ENCODE results near the gene CACUL1.
"Not testable (repeated sequence)": the region's sequence is repeated elsewhere in the genome, so short reads cannot be mapped to it uniquely, and the experiment has no call there.

CACUL1 gene

DNA sequence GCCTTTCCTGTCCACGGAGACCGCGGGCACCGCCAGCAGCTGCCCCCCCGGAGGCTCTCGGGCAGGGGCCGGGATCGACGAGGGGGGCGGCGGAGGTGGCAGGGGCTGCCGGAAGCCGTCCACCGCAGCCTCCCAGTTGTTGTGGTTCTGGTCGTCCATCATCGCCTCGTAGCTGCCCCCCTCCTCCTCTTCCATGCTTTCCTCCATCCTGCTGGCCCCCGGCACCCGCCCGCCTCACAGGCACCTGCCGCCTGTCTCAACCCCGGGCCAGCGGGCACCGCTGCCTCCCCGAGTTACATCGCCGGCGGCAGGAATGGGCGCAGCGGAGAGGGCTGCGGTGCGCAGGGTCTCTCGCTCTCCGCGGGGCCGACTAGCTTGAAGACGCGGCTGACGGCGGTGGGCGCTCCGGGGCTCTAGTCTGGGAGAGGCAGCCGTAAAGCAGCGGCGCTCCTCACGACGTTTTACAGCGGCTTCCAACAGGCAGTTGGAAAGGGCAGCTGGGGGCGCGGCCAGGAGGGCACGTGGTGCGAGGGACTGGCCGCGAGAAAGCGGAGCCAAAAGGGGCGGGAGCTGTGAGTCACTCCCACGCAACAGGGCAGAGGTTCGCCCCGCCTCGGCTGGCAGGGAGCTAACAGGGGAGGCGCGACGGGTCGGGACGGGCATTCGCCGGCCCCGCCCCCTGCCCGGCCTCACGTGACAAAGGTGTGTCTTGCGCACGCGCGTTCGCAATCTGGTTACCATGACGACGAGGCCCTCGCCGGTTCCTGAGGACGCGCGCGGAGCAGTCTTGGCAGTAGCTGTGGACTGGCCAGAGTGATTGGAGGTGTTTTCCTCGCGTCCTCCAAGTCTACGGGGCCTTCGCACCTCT lies at the start of gene CACUL1:
TSS of gene CACUL1 (minus strand) at position 415 of the 868 bp plus-strand sequence. CDS start at position 207, 208 bp downstream.
- DNase-seq, result peak; percentile 100

DNA sequence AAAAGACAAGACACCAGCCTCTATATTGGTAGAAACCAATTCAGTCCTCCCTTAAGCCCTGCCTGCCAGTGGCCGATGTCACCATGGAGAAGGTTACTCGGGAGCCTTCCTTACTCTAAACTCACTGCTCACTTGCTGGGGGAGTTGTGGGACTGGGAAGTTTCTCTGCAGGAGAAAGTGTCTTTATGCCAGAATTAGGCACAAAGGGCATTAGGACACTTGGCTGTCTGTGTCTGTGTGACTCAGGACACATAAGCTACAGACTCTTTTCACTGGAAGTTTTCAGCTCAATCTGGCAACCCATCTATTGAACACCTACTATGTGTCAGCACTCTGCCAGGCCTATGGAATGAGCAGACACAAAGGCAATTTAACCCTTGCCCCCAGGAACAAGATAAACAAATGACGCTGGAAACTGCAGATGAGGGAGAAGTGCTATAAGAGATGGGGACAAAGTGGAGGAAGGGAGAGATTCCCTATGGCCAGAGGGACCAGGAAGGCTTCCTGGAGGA lies 49.5 kb upstream of the CACUL1 start:
- DNase-seq, result no peak

DNA sequence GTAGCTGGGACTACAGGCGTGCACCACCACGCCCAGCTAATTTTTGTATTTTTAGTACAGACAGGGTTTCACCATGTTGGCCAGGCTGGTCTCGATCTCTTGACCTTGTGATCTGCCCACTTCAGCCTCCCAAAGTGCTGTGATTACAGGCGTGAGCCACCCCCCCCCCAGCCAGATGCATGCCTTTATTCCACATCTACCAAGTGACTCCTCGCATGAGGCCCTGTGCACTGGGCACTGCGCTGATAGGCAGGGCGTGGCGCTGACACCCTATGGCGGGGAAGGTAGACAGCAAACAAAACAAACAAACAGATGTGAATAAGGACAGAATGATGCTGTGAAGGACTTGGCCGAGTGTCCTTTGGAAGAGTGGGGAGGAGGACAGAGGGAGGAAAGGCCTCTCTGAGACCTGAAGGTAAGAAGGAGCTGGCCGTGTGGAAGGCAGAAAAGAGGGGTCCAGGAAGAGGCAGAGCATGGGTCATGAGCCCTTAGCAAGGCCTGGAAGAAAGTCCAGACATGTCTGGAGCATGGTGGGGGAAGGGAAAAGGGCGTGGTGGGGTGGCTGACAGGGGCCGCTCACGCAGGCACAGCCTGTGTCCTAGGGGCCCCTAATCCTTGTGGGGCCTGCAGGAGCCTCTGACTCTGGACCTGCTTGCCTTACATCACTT lies 47.5 kb upstream of the CACUL1 start:
- DNase-seq, result no peak

DNA sequence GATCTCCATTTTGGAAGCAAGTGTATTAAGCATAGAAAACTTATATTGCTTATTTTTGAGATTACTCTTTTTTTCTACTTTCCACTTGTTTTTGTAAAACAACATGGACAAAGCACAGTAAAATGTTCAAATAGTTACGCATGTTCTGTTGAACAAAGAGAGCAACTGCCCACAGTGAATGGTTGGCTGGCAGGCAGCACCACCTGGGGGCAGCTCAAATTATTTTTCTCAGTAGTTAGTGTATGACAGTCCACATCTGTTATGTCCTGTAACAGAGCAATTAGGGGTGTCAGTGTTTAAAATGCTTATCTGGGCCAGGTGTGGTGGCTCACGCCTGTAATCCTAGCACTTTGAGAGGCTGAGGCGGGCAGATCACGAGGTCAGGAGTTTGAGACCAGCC lies 46.1 kb upstream of the CACUL1 start:
- no peak for DNase-seq

DNA sequence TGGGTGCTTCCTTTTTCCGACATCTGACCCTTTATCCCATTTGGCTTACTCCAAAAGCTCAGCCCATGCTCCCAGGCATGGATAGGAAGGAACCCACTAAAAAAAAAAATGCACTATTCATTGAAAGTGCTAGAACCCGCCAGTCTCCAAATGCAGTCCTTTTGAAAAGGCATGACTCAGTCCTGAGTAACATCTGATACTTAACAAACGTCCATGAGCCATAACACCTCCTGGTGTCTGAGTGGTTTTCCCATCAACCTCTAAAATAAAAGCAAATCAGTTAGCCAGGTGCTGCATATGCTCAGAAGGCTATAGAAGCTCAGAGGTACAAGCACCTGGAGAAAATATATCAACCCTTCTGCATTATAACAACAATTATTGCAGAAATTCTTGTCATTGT lies 45.0 kb upstream of the CACUL1 start:
- peak; percentile 8 for DNase-seq

GRCh38 chr10:118798231-118798662 lies 43.5 kb upstream of the CACUL1 start:
- peak; percentile 15 for DNase-seq

- not testable (repeated sequence) for DNase-seq
Observed at GRCh38 chr10:118794971-118795370, 40.2 kb upstream of the CACUL1 start.

DNA sequence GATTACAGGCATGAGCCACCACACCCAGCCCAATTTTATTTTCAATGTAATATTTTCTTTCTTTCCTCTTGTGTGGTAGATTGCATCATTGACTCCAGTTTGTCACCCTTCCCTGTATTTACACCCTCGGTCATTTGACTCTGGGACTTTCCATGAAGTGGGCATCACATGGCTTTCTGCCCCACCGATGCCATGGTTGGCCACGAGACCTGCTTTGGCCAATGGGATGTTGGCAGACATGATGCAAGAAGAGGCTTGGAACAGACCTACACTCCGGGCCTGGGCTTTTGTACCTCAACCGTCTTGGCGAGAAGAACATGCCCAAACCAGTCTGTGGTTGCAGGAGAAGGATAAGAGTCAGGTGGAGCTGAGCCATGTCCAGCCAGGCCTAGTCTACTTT lies 38.8 kb upstream of the CACUL1 start:
- DNase-seq, result no peak

DNA sequence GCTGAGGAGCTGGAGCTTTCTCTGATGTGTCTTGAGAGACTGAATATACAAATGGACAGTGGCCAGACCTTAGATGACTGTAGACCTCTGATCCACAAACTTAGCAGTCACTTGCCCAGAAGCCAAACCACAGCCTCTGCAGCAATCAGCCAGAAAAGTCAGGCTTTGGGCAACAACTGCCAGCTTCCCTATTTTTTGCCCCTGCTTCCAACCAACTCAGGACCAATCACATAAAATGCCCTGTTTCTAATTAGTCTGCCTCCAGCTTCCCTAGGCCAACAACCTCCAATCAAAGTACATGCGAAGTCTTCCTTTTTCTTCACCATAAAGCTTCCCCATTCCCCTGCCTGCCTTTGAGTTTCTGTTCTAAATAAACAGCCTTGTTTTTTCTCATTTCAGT lies 37.8 kb upstream of the CACUL1 start:
- no peak for DNase-seq

DNA sequence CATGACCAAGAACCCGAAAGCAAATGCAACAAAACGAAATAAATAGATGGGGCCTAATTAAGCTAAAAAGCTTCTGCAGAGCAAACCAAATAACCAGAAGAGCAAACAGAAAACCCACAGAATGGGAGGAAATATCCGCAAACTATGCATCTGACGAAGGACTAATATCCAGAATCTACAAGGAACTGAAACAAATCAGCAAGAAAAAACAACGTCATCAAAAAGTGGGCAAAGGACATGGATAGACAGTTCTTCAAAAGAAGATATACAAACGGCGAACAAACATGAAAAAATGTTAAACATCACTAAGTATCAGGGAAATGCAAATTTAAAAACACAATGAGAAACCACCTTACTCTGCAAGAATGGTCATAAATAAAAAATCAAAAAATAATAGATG lies 35.3 kb upstream of the CACUL1 start:
- no peak for DNase-seq

DNA sequence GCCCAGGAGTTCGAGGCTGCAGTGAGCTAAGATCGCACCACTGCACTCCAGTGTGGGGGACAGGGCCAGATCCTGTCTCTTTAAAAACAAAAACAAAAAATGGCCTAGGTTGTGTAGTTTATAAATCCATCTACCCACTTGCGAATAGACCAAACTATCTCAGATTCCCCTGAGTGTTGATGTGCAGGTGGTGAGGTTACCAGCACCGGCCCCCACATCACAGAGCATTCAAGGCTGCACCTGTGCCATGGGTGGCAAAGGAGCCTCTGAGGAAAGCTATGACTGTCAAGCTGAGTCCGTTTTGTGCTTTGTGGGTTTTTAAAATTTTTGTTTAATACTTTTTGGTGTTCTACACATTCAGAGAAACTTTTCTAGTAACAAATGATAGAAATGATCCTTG lies 30.8 kb upstream of the CACUL1 start:
- no peak for DNase-seq

GRCh38 chr10:118783776-118784545 lies 29.2 kb upstream of the CACUL1 start:
- no peak for DNase-seq

DNA sequence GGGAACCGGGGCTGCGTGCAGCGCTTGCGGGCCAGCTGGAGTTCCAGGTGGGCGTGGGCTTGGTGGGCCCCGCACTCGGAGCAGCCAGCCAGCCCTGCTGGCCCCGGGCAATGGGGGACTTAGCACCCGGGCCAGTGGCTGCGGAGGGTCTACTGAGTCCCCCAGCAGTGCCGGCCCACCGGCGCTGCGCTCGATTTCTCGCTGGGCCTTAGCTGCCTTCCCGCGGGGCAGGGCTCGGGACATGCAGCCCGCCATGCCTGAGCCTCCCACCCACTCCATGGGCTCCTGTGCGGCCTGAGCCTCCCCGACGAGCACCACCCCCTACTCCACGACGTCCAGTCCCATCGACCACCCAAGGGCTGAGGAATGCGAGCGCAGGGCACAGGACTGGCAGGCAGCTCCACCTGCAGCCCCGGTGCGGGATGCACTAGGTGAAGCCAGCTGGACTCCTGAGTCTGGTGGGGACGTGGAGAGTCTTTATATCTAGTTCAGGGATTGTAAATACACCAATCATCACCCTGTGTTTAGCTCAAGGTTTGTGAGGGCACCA lies 28.2 kb upstream of the CACUL1 start:
- DNase-seq, result not testable (repeated sequence)

GRCh38 chr10:118781541-118781940 lies 26.8 kb upstream of the CACUL1 start:
- no peak for DNase-seq

- no peak for DNase-seq
Observed at GRCh38 chr10:118778727-118779126, 24.0 kb upstream of the CACUL1 start.

DNA sequence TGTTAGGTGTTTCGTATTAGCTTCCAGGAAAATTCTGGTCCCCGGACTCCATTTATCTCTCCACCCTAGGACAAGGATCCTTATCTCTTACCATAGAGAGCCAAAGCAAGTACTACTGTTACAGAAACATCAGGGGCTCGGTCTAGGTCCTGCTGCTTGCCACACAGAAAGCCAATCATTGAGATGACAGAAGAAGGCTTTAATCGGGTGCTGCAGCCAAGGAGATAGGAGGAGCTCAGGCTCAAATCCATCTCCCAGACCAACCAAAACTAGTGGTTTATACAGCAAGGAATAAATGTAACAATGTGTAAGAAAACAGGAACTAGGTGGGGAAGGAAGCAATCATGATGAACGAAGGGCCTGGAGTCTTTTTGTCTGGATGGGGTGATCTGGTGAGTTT lies 22.2 kb upstream of the CACUL1 start:
- no peak for DNase-seq

- DNase-seq, result no peak
Observed at GRCh38 chr10:118776033-118776432, 21.3 kb upstream of the CACUL1 start.

- DNase-seq, result no peak
Observed at GRCh38 chr10:118775478-118775877, 20.7 kb upstream of the CACUL1 start.

- DNase-seq, result no peak
Observed at GRCh38 chr10:118773041-118773440, 18.3 kb upstream of the CACUL1 start.

DNA sequence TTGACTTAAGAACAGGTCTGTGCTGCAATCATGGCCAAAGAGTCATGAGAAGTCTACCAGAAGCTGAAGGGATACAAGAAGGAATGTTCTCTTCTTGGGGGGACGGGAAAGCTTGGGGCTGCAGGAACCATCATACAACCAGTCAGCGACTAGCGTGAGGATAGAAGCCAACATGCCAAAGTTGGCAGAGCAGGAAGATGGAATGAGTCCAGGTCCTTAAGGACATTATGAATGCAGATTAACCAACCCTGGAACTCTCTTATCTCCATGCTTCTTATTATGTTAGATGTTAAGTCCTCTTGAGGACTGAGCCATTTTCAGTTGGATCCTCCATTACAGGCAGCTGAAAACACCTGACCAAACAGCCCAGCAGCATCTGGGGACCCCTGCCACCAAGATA lies 17.2 kb upstream of the CACUL1 start:
- DNase-seq, result no peak

DNA sequence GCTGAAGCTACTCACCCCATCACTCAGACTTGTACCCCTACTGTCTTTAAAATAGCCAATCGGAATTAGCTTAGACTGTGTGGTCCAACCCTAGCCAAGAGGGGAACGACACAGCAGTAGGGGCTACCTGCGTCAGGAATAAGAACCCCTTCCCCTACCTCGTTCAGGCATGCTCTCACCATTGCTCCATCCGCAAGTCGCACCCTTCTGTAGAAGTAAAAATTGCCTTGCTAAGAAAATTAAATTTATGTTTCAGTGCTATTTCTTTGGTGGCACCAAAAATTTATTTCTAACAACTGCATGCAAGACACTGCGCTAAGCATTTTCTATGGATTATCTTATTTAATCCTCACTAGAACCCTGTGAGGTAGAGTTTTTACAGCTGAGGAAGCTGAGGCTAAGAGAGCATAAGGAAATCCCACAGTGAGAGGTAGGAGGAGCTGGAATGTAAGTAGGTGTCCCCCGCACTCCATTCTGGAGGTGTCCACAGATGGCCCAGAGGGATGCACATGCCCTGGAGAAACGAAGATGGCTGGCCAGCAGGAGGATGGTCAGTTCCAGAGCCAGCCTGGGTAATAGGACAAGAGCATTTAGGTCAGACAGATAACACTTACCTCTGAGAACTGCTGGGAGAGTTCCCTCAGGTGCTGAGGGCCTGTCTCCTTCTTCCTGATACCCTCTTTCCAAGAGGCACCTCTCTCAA lies 15.3 kb upstream of the CACUL1 start:
- no peak for DNase-seq

Measured in fibroblast of skin of right biceps (primary cell).